CD4-positive, alpha-beta memory T cell (primary cell): ENCODE data around the gene SMAD3. TPM values are rescaled to one million over a fixed set of nuclear protein-coding genes. Genes with fewer than 3 reads are reported as not detected.

Source experiments
- CTCF ChIA-PET: fragments of 350-600 bp; sonication (Branson Sonifier 250); formaldehyde crosslinking; loops from one replicate; lab custom pipeline; 2021; ENCODE audit warnings: inconsistent platforms; ENCODE audit not compliant: partially characterized antibody; lab: Charles Lee
- POLR2A ChIA-PET: fragments of 350-600 bp; sonication (Branson Sonifier 250); formaldehyde crosslinking; loops from one replicate; lab custom pipeline; 2021; ENCODE audit not compliant: partially characterized antibody; lab: Charles Lee
- DNase-seq, 5 donors: peaks; one replicate each; pipeline versions ENCODE4 v3.0.0 to v3.0.0-alpha.2; 2020 to 2022; ENCODE audit warnings: mixed read lengths in 1 of 5
- H3K27ac ChIP-seq: one replicate; pipeline ENCODE4 v1.7.0; 2013; ENCODE audit warnings: low read depth, low read length
- H3K27me3 ChIP-seq: 2 replicates; pipeline ENCODE4 v1.7.0; 2013; ENCODE audit warnings: mild to moderate bottlenecking, low read length, moderate library complexity; ENCODE audit not compliant: insufficient read depth
- H3K36me3 ChIP-seq: 2 replicates; pipeline ENCODE4 v1.7.0; 2013; ENCODE audit warnings: mild to moderate bottlenecking, low read length, moderate library complexity; ENCODE audit not compliant: insufficient read depth
- H3K4me1 ChIP-seq: 2 replicates; pipeline ENCODE4 v1.7.0; 2013; ENCODE audit warnings: mild to moderate bottlenecking, low read length, moderate library complexity; ENCODE audit not compliant: insufficient read depth
- H3K4me3 ChIP-seq, 2 donors: one replicate each; pipeline ENCODE4 v1.7.0; 2013; ENCODE audit warnings: low read length in 2 of 2, mild to moderate bottlenecking in 1 of 2
- H3K9me3 ChIP-seq, 2 donors: one replicate each; pipeline ENCODE4 v1.7.0; 2013; ENCODE audit warnings: low read length in 2 of 2, control low read depth in 1 of 2; ENCODE audit not compliant: control insufficient read depth in 1 of 2
- H3K27ac Mint-ChIP-seq, 7 donors: one replicate each; pipeline ENCODE4 v1.8.0; 2020 to 2021; ENCODE audit warnings: mixed read lengths in 7 of 7, mild to moderate bottlenecking in 6 of 7, inconsistent platforms in 3 of 7, moderate library complexity in 3 of 7
- H3K27me3 Mint-ChIP-seq, 2 donors: one replicate each; pipeline ENCODE4 v1.8.0; 2020 to 2021; ENCODE audit warnings: mixed read lengths in 2 of 2
- H3K36me3 Mint-ChIP-seq, 2 donors: one replicate each; pipeline ENCODE4 v1.8.0; 2020 to 2021; ENCODE audit warnings: mixed read lengths in 2 of 2, inconsistent platforms in 1 of 2, mild to moderate bottlenecking in 1 of 2
- H3K4me1 Mint-ChIP-seq, 4 donors: one replicate each; pipeline ENCODE4 v1.8.0; 2020 to 2021; ENCODE audit warnings: mixed read lengths in 4 of 4, mild to moderate bottlenecking in 1 of 4
- H3K4me3 Mint-ChIP-seq, 8 donors: one replicate each; pipeline ENCODE4 v1.8.0; 2020 to 2021; ENCODE audit warnings: mixed read lengths in 8 of 8, mild to moderate bottlenecking in 7 of 8, moderate library complexity in 6 of 8, inconsistent platforms in 3 of 8
- H3K9me3 Mint-ChIP-seq, 8 donors: one replicate each; pipeline ENCODE4 v1.8.0; 2020 to 2021; ENCODE audit warnings: mixed read lengths in 8 of 8, mild to moderate bottlenecking in 5 of 8, inconsistent platforms in 3 of 8, moderate library complexity in 1 of 8
- intact Hi-C: fragments of 100-400 bp; cut with micrococcal nuclease; formaldehyde crosslinking; loops from one replicate; pipeline ENCODE4 v1.15.1; 2023
- polyA plus RNA-seq, 2 donors: library from polyadenylated mRNA; unstranded; fragments of 300-500 nt; fragmentation: Illumina TruSeq; gene quantifications; one replicate each; pipeline ENCODE4 v1.2.3, GENCODE V29; 2021
- total RNA-seq, 2 experiments: library from RNA; stranded (reverse); gene quantifications; one replicate each; pipeline ENCODE4 v1.2.3, GENCODE V29; 2021

SMAD3 gene
- total and polyA plus RNA-seq, 4 experiments from 2014 or later = 14.6 to 197 (median 110) TPM

DNA sequence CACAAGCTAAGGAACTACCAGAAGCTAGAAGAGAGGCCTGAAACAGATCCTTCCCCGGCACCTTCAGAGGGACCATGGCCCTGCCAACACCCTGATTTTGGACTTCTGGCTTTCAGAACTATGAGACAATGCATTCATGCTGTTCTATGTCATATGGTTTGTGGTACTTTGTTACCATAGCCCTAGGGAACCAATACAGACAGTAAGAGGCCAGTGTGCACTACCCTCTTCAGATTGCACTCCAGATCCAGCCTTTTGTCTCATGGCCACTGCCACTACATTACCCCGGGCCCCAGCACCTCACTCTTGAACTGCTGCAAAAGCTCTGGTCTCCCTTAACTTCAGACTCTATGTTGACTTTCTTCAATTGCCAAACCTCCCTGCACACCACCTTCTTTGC is 165.1 kb downstream of the SMAD3 start:
- POLR2A ChIA-PET = no interaction called here
- no peaks in the 10 kb centered on the region for H3K9me3 Mint-ChIP-seq
- Histone ChIP-seq H3K27me3 (no peaks in the 10 kb centered on the region), H3K27ac (no peak overlapping the region), H3K36me3 (peaks cover 33% of the 10 kb centered on the region), H3K4me1 (peaks cover 13% of the 10 kb centered on the region), H3K9me3 (no peaks in the 10 kb centered on the region), H3K4me3 (no peak overlapping the region)
- peaks cover 68 to 70% of the 10 kb centered on the region in 2 donors for H3K36me3 Mint-ChIP-seq
- H3K4me1 Mint-ChIP-seq = peaks cover 13 to 28% (median 14%) of the 10 kb centered on the region in 4 donors
- DNase-seq = no peak
- peak overlapping the region in 1 of 7 donors; percentile 38 for H3K27ac Mint-ChIP-seq
- CTCF ChIA-PET = interaction anchor here (3.2 kb wide), 1 partner anchor 9 kb away, joined by 14 read pairs; no protein-coding TSS in a partner anchor
- intact Hi-C loops = no loop called here
- no peak overlapping the region for H3K4me3 Mint-ChIP-seq
- H3K27me3 Mint-ChIP-seq = no peaks in the 10 kb centered on the region

DNA sequence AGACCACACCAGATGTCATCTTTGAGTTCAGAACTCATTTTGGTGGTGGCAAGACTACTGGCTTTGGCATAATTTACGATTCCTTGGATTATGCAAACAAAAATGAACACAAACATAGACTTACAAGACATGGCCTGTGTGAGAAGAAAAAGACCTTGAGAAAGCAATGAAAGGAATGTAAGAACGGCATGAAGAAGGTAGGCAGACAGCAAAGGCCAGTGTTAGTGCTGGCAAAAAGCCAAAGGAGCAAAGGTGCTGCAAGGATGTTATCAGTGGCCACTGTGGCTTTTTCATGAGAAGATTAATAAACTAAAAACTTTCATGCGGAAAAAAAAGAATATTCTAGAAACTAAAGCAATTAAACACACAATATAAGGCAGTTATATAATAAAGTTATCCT is 167.2 kb downstream of the SMAD3 start:
- no peak overlapping the region for H3K4me3 ChIP-seq
- no peak overlapping the region for H3K27ac ChIP-seq
- H3K27me3 ChIP-seq = no peaks in the 10 kb centered on the region
- no peak for DNase-seq
- Mint-ChIP-seq H3K4me1 (peaks cover 15 to 28% (median 21%) of the 10 kb centered on the region in 4 donors), H3K27me3 (no peaks in the 10 kb centered on the region), H3K27ac (no peak overlapping the region), H3K9me3 (no peaks in the 10 kb centered on the region), H3K36me3 (peaks cover 69 to 70% of the 10 kb centered on the region in 2 donors), H3K4me3 (no peak overlapping the region)
- intact Hi-C loops = no loop called here
- H3K4me1 ChIP-seq = peaks cover 13% of the 10 kb centered on the region
- H3K9me3 ChIP-seq = no peaks in the 10 kb centered on the region
- H3K36me3 ChIP-seq = peaks cover 27% of the 10 kb centered on the region
- ChIA-PET CTCF (no interaction called here), POLR2A (no interaction called here)

DNA sequence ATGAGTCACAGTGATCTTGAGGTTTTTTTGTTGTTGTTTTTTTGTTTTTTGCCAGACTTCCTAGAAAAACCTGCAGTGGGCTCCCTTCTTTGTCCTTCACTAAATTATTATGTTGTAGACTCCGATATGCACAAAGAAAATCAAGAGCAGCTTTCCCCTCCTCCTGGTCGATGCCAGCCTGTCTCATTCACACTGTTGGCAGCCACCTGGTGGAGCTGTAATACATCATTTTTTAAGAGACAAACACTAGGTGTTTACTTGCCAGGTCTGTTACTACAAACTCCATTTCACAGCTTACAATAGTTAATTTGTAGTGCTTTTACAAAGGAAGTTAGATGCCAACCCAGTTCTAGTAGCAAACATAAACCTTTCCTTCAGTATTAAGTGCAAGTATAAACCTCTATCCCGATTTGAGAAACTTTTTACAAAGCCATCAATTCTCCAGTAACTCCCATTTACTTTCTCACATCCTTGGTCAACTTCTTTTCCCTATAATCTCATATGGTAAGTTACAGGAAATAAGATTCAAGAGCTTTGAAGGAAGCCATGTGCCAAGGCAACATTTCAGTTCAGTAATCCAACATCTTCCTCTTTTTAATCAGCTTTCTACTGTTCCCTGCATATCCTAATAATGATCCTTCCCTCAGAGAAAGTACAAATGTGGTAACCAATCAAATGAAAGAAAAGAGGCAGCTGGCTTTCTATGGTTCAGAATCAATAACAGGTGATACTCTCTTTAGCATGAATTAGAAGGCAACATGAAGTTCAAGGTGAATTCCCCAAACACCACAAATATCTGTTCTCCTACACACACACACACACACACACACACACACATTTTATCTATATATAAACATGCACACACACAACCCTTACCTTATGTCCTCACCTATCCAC is 175.1 kb downstream of the SMAD3 start:
- Histone ChIP-seq H3K4me3 (peak overlapping the region in 1 of 2 donors; percentile 46), H3K4me1 (peaks cover 45% of the 10 kb centered on the region), H3K27ac (peak overlapping the region; percentile 53), H3K36me3 (peaks cover under 1% of the 10 kb centered on the region), H3K27me3 (no peaks in the 10 kb centered on the region), H3K9me3 (no peaks in the 10 kb centered on the region)
- H3K9me3 Mint-ChIP-seq = peaks cover 0 to 2% (median 0%) of the 10 kb centered on the region in 8 donors
- peaks cover 12 to 17% of the 10 kb centered on the region in 2 donors for H3K36me3 Mint-ChIP-seq
- H3K27ac Mint-ChIP-seq = peak overlapping the region; percentile 78 to 93 (median 87)
- peaks cover 44 to 61% (median 44%) of the 10 kb centered on the region in 4 donors for H3K4me1 Mint-ChIP-seq
- CTCF ChIA-PET = interaction anchor here (0.6 to 3.5 kb wide), 23 partner anchors 11 to 395 kb away, joined by 3 to 34 read pairs (median 3); partner anchors contain the start of genes AAGAB and IQCH
- H3K4me3 Mint-ChIP-seq = peak overlapping the region; percentile 43 to 88 (median 62)
- DNase-seq = peak; percentile 27 to 46 (median 40)
- H3K27me3 Mint-ChIP-seq = no peaks in the 10 kb centered on the region
- intact Hi-C loops = loop anchor here (1.0 to 2.0 kb wide), 4 partner anchors 14 to 596 kb away; partner anchors contain the start of genes AAGAB and IQCH
- POLR2A ChIA-PET = interaction anchor here (0.6 to 2.7 kb wide), 8 partner anchors 11 to 815 kb away, joined by 3 to 25 read pairs (median 4); partner anchors contain the start of genes AAGAB, IQCH and MAP2K5

DNA sequence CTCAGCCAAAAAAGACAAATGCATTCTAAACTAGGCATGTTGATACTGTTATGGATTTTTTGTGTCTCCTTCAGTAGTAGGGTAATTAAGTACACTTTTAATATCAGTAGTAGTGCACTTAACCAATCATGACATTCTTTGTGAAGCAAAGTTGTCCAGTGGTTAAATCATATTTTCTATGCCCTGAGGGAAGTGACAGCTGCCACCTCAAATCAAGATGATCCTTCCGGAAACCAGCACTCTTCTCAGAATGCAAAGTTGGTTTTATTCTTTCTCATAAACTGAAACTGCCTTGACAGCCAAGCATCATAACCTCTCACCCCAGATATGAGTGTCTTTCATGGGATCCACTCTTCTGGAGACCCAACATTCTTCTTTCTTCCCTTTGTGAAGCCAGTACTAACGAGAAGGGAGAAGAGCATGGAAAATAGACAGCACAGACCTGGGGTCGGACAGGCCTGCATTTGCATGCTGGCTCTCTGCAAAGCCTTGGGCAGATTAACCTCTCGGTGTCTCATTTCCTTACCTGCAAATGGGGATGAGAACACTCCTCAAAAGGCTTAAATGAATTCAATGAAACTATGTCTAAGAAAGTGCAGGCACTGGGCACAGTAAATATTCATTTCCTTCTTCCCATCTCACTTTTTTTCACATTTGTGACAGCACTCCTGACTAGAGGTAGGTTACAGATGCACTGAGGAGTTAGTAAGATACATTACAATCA is 175.9 kb downstream of the SMAD3 start:
- Histone ChIP-seq H3K9me3 (no peaks in the 10 kb centered on the region), H3K27me3 (no peaks in the 10 kb centered on the region), H3K36me3 (no peaks in the 10 kb centered on the region), H3K27ac (peak overlapping the region; percentile 53), H3K4me3 (peak overlapping the region in 1 of 2 donors; percentile 46), H3K4me1 (peaks cover 45% of the 10 kb centered on the region)
- H3K4me3 Mint-ChIP-seq = peak overlapping the region; percentile 23 to 88 (median 62)
- ChIA-PET CTCF (interaction anchor here (0.8 to 3.5 kb wide), 12 partner anchors 11 to 595 kb away, joined by 3 to 34 read pairs (median 6); partner anchors contain the start of genes AAGAB and IQCH), POLR2A (interaction anchor here (1.2 to 2.7 kb wide), 3 partner anchors 13 to 173 kb away, joined by 3 to 25 read pairs (median 7); partner anchors contain the start of genes AAGAB and IQCH)
- DNase-seq = peak in 4 of 5 donors; percentile 13 to 27 (median 22)
- H3K4me1 Mint-ChIP-seq = peaks cover 47 to 62% (median 48%) of the 10 kb centered on the region in 4 donors
- intact Hi-C loops = loop anchor here (1.0 to 2.0 kb wide), 2 partner anchors 13 to 596 kb away; partner anchors contain the start of genes AAGAB and IQCH
- H3K36me3 Mint-ChIP-seq = peaks cover 8 to 13% of the 10 kb centered on the region in 2 donors
- peaks cover 0 to 2% (median 0%) of the 10 kb centered on the region in 8 donors for H3K9me3 Mint-ChIP-seq
- no peaks in the 10 kb centered on the region for H3K27me3 Mint-ChIP-seq
- peak overlapping the region; percentile 78 to 93 (median 87) for H3K27ac Mint-ChIP-seq

DNA sequence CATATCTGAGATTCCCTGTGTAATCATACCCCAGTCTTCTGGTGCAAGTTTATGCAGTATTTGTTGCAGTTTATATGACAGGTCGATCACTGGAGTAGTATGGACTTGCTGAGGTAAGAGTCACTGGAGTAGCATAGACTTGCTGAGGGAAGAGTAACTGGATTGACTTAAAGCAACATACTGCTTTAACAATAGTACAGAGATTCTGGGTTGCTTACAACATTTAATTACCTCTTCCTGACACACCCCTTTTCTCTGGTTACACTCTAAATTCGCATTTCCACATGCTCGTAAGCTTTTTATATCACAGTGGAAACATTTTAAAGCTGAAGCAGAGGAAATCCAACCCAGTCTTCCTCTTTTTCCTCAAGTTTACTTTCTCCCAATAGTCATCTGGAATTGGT is 177.3 kb downstream of the SMAD3 start:
- Mint-ChIP-seq H3K36me3 (peaks cover 19 to 27% of the 10 kb centered on the region in 2 donors), H3K27ac (peak overlapping the region; percentile 9 to 80 (median 70)), H3K27me3 (no peaks in the 10 kb centered on the region), H3K9me3 (peaks cover 0 to 5% (median 2%) of the 10 kb centered on the region in 8 donors), H3K4me3 (peak overlapping the region in 7 of 8 donors; percentile 48 to 76 (median 57)), H3K4me1 (peaks cover 46 to 58% (median 46%) of the 10 kb centered on the region in 4 donors)
- Histone ChIP-seq H3K36me3 (no peaks in the 10 kb centered on the region), H3K9me3 (no peaks in the 10 kb centered on the region), H3K27ac (no peak overlapping the region), H3K27me3 (no peaks in the 10 kb centered on the region), H3K4me1 (peaks cover 45% of the 10 kb centered on the region), H3K4me3 (no peak overlapping the region)
- ChIA-PET POLR2A (no interaction called here), CTCF (interaction anchor here (1.3 kb wide), 1 partner anchor 12 kb away, joined by 4 read pairs; the partner anchor contains the start of genes AAGAB and IQCH)
- intact Hi-C loops = no loop called here
- DNase-seq = no peak
